Cardiac septum (tissue), 1 donor: ENCODE measurements around the gene CBFA2T2. TPM values are rescaled to one million over a fixed set of nuclear protein-coding genes. Genes with fewer than 3 reads are reported as not detected.
"Not testable (repeated sequence)": the region's sequence is repeated elsewhere in the genome, so short reads cannot be mapped to it uniquely, and the experiment has no call there.

Experiments used
- DNase-seq: peaks from one replicate; pipeline ENCODE4 v3.0.0-alpha.2; 2020; ENCODE audit warnings: low spot score
- intact Hi-C: fragments of 100-400 bp; cut with DNase I; formaldehyde crosslinking; loops from one replicate; pipeline ENCODE4 v1.14.0; 2022
- long read RNA-seq: library from polyadenylated mRNA; unstranded; transcript quantifications from one replicate; pipeline ENCODE4 v2.0.0, GENCODE V29; 2021
- total RNA-seq: library from RNA; stranded (reverse); fragmentation: NEBNext Ultra II Directional; extraction: Animal tissue kit (Norgen Biotek cat#: 25700); gene quantifications from one replicate; pipeline ENCODE4 v1.2.1, GENCODE V29; 2021
- donor health status: DM: no; HTN: no; CAD: no.

Gene CBFA2T2
- total RNA-seq = 11.2 TPM
- long read RNA-seq, full-length matches to known transcripts = 4 of 42 reads
- long read RNA-seq, partial matches to known transcripts = 11 of 42 reads
- long read RNA-seq, other reads (novel, unspliced or antisense) = 27 of 42 reads

GRCh38 chr20:33490023-33490933 lies at the start of gene CBFA2T2:
Gene CBFA2T2, plus strand, starts transcription at chr20:33490096. Its CDS starts 172 bp downstream, at chr20:33490268.
- intact Hi-C loops = no loop called here
- no peak for DNase-seq

- not testable (repeated sequence) for DNase-seq
- intact Hi-C loops = loop anchor here (2.0 kb wide), 1 partner anchor 18 kb away; no protein-coding TSS in a partner anchor
Observed at GRCh38 chr20:33440562-33440961, 49.3 kb upstream of the CBFA2T2 start.

- no peak for DNase-seq
- intact Hi-C loops = loop anchor here (2.0 kb wide), 1 partner anchor 19 kb away; no protein-coding TSS in a partner anchor
Observed at GRCh38 chr20:33441142-33441955, 48.5 kb upstream of the CBFA2T2 start.

GRCh38 chr20:33442136-33443005 lies 47.5 kb upstream of the CBFA2T2 start:
- no peak for DNase-seq
- intact Hi-C loops = no loop called here

GRCh38 chr20:33443006-33443511 lies 46.8 kb upstream of the CBFA2T2 start:
- intact Hi-C loops = no loop called here
- no peak for DNase-seq

- intact Hi-C loops = no loop called here
- DNase-seq = peak; percentile 97
Observed at GRCh38 chr20:33443512-33444239, 46.2 kb upstream of the CBFA2T2 start, which contains the start of gene SNTA1. Gene SNTA1, minus strand, starts transcription at chr20:33443763. Its CDS starts 143 bp downstream, at chr20:33443620.

- no peak for DNase-seq
Observed at GRCh38 chr20:33444797-33445560, 44.9 kb upstream of the CBFA2T2 start.

GRCh38 chr20:33445881-33446625 lies 43.8 kb upstream of the CBFA2T2 start:
- intact Hi-C loops = no loop called here
- DNase-seq = no peak

More at GRCh38 chr20:33444797-33445560, 44.9 kb upstream of the CBFA2T2 start:
- intact Hi-C loops = no loop called here

GRCh38 chr20:33450867-33451266 lies 39.0 kb upstream of the CBFA2T2 start:
- intact Hi-C loops = loop anchor here (10.0 kb wide), 1 partner anchor 684 kb away; no protein-coding TSS in a partner anchor
- no peak for DNase-seq

- intact Hi-C loops = loop anchor here (1.0 to 10.0 kb wide), 3 partner anchors 195 to 678 kb away; no protein-coding TSS in a partner anchor
- DNase-seq = peak; percentile 92
Observed at GRCh38 chr20:33456916-33457642, 32.8 kb upstream of the CBFA2T2 start.

GRCh38 chr20:33459599-33459998 lies 30.3 kb upstream of the CBFA2T2 start:
- intact Hi-C loops = loop anchor here (5.0 to 10.0 kb wide), 2 partner anchors 193 to 675 kb away; no protein-coding TSS in a partner anchor
- DNase-seq = no peak

GRCh38 chr20:33460711-33461110 lies 29.2 kb upstream of the CBFA2T2 start:
- no peak for DNase-seq
- intact Hi-C loops = no loop called here

GRCh38 chr20:33463332-33464101 lies 26.4 kb upstream of the CBFA2T2 start:
- DNase-seq = no peak
- intact Hi-C loops = no loop called here

- intact Hi-C loops, DNase-seq: not testable (repeated sequence)
Observed at GRCh38 chr20:33464759-33465158, 25.1 kb upstream of the CBFA2T2 start.
